Bronchial epithelial cell (primary cell): ENCODE data around the gene ZNF396. TPM values are rescaled to one million over a fixed set of nuclear protein-coding genes. Genes with fewer than 3 reads are reported as not detected.
A peak's percentile ranks its signal among the peaks of the same experiment; 100 is the strongest.

Experiments used
- DNase-seq: peaks from one replicate; pipeline ENCODE4 v3.0.0-alpha.2; 2010; ENCODE audit warnings: low read depth
- FAIRE-seq: peaks from 2 replicates; lab custom pipeline; 2011; peaks lifted over from hg19 to GRCh38; lab: Jason Lieb, UNC
- H3K27me3 ChIP-seq: 2 replicates; pipeline ENCODE4 v1.5.1; 2011; ENCODE audit warnings: low read length; ENCODE audit not compliant: control insufficient read depth, insufficient read depth
- H3K36me3 ChIP-seq: 2 replicates; pipeline ENCODE4 v1.5.1; 2011; ENCODE audit warnings: low read length; ENCODE audit not compliant: control insufficient read depth, insufficient read depth
- H3K4me3 ChIP-seq: 2 replicates; pipeline ENCODE4 v1.5.1; 2011; ENCODE audit warnings: mild to moderate bottlenecking, low read depth, low read length, control low read depth
- total RNA-seq: library from RNA; depleted of rRNA; stranded (reverse); fragments of >200 nt; gene quantifications from 2 replicates; pipeline ENCODE4 v1.2.1, GENCODE V29; 2014
- TF ChIP-seq, protein P1 (sequence below): IDR thresholded peaks from 2 replicates; pipeline ENCODE4 v1.5.1; 2011; ENCODE audit warnings: mild to moderate bottlenecking, moderate library complexity, low read length, control low read depth, inconsistent platforms; ENCODE audit not compliant: insufficient read depth, severe bottlenecking

Gene ZNF396
- total RNA-seq, 1 donor from 2014 or later: 0.79 TPM

DNA sequence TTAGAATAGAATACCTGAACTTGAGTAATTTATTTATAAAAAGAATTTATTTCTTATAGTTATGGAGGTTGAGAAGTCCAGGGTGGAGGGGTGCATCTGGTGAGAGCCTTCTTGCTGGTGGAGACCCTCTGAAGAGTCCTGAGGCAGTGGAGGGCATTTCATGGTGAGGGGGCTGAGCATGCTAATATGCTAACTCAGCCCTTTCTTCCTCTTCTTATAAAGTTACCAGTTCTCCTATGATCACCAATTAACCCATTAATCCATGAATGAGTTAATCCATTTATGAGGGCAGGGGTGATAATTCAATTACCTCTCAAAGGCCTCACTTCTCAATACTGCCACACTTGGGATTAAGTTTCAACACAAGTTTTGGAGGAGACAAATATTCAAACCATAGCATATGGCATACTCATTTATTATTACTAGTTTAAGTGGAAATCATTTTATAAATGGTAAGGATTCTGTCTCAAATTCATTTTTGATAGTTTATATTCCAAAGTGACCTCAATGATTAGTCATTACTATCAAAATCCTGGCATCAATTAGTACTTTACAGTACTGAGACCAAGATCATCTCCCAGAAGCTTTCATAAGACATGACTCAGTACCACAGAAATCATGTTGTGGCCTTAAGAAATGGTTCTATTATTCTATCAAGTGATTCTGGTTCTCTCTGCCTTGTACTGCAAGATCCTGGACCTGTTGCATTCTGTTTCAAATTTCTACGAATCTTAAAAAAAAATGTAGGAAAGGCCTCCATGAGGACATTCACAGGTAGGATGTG lies 5.5 kb downstream of the ZNF396 start:
- Histone ChIP-seq H3K27me3 (no peaks in the 10 kb centered on the region), H3K4me3 (no peak overlapping the region), H3K36me3 (no peaks in the 10 kb centered on the region)
- TF ChIP-seq, protein P1, sequence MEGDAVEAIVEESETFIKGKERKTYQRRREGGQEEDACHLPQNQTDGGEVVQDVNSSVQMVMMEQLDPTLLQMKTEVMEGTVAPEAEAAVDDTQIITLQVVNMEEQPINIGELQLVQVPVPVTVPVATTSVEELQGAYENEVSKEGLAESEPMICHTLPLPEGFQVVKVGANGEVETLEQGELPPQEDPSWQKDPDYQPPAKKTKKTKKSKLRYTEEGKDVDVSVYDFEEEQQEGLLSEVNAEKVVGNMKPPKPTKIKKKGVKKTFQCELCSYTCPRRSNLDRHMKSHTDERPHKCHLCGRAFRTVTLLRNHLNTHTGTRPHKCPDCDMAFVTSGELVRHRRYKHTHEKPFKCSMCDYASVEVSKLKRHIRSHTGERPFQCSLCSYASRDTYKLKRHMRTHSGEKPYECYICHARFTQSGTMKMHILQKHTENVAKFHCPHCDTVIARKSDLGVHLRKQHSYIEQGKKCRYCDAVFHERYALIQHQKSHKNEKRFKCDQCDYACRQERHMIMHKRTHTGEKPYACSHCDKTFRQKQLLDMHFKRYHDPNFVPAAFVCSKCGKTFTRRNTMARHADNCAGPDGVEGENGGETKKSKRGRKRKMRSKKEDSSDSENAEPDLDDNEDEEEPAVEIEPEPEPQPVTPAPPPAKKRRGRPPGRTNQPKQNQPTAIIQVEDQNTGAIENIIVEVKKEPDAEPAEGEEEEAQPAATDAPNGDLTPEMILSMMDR: no peak
- DNase-seq (peak; percentile 36), FAIRE-seq (no peak)

DNA sequence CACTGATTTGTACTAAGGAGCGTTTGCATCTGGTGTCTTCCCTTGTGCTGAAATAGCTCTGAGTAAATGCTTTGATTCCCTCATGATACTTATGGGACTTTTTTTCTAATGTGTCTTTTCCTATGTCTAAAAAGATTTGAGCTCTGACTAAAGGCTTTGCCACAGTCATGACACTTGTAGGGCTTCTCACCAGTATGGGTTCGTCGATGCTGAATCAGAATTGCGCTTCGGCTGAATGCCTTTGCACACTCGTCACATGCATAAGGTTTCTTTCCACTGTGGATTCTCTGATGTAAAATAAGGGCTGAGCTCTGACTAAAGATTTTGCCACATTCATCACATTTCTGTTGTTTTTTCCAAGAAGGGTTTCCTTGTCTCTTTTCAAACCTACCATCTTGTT lies 8.0 kb downstream of the ZNF396 start:
- FAIRE-seq (no peak), DNase-seq (no peak)
- TF ChIP-seq, protein P1: no peak

DNA sequence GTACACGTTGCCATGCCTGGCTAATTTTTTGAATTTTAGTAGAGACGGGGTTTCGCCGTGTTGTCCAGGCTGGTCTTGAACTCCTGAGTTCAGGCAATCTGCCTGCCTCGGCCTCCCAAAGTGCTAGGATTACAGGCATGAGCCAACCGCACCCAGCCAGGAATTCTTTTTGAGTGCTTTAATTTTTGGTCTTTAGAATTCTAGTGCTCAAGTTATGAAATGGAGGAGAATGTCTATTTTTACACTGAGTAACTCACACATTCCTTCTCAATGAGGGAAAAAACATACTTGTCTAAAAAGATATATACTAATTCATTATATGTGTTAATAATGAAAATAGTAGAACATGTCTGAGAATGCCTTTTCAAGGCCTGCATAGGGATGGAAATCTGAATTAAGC lies 8.5 kb downstream of the ZNF396 start:
- TF ChIP-seq, protein P1: no peak
- Histone ChIP-seq H3K27me3 (no peaks in the 10 kb centered on the region), H3K4me3 (no peak overlapping the region), H3K36me3 (no peaks in the 10 kb centered on the region)
- DNase-seq: no peak
- no peak for FAIRE-seq

More for the DNA sequence above, 8.0 kb downstream of the ZNF396 start:
- Histone ChIP-seq H3K4me3 (no peak overlapping the region), H3K36me3 (no peaks in the 10 kb centered on the region), H3K27me3 (no peaks in the 10 kb centered on the region)

DNA sequence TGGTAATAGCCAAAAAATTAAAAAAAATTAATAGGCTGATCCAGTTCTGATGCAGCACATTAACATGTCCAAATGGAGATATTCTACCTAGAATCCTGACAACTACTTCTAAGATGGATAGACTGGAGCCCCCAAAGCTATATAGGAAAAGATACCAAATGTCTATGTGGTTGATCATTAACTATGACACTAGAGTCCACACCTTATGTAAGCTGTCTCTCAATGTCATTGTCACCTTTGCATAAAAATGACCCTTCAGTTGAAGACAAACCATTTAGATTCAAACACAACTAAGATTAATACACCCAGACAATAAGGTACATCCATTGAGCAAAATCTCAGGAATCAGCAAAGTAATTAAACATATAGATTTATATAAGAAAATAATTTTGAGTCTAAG lies 14.6 kb downstream of the ZNF396 start:
- FAIRE-seq: no peak

GRCh38 chr18:35361570-35362321 lies 15.4 kb downstream of the ZNF396 start:
- no peak overlapping the region for H3K4me3 ChIP-seq
- no peak for FAIRE-seq
- TF ChIP-seq, protein P1: no peak
- no peaks in the 10 kb centered on the region for H3K27me3 ChIP-seq
- H3K36me3 ChIP-seq: no peaks in the 10 kb centered on the region
- DNase-seq: no peak

More for the DNA sequence above, 14.6 kb downstream of the ZNF396 start:
- no peaks in the 10 kb centered on the region for H3K27me3 ChIP-seq
- H3K4me3 ChIP-seq: no peak overlapping the region
- no peaks in the 10 kb centered on the region for H3K36me3 ChIP-seq
- TF ChIP-seq, protein P1: no peak
- DNase-seq: no peak
